ENCODE results near the gene RASGRF1. TPM values are rescaled to one million over a fixed set of nuclear protein-coding genes. Genes with fewer than 3 reads are reported as not detected.

RASGRF1 gene
- polyA plus RNA-seq, 1 donor (not counting 4 experiments of a cell fraction or from before 2014, with no cell fraction given): 0.08 TPM

GRCh38 chr15:79006071-79006470 is 84.5 kb downstream of the RASGRF1 start:
- Histone ChIP-seq H3K27ac (ENCODE audit: control insufficient read depth, insufficient read depth, low read length) (no peak overlapping the region), H3K79me2 (ENCODE audit: control insufficient read depth, insufficient read depth, low read length) (no peaks in the 10 kb centered on the region), H3K36me3 (ENCODE audit: control insufficient read depth in 2 of 2, extremely low read depth in 1 of 2, insufficient read depth in 2 of 2, low read length in 2 of 2) (no peaks in the 10 kb centered on the region), H2AFZ (ENCODE audit: control insufficient read depth, low read length) (no peak overlapping the region), H3K9ac (ENCODE audit: control insufficient read depth, extremely low read depth, insufficient read depth, low read length) (no peak overlapping the region), H3K4me1 (ENCODE audit: control insufficient read depth, extremely low read depth, insufficient read depth, low read length) (peaks cover 27% of the 10 kb centered on the region), H3K9me1 (ENCODE audit: control insufficient read depth, extremely low read depth, insufficient read depth, low read length) (no peaks in the 10 kb centered on the region), H4K20me1 (ENCODE audit: control insufficient read depth, extremely low read depth, insufficient read depth, low read length) (no peaks in the 10 kb centered on the region), H3K4me2 (ENCODE audit: control insufficient read depth, extremely low read depth, insufficient read depth, low read depth, low read length) (no peak overlapping the region), H3K4me3 (ENCODE audit: control insufficient read depth in 2 of 3, extremely low read depth in 1 of 3, insufficient read depth in 2 of 3, low read depth in 1 of 3, low read length in 3 of 3) (no peak overlapping the region), H3K9me3 (ENCODE audit: control insufficient read depth, low read depth, low read length) (no peaks in the 10 kb centered on the region), H3K27me3 (ENCODE audit: control insufficient read depth, extremely low read depth, insufficient read depth, low read length) (no peaks in the 10 kb centered on the region)
- dilution Hi-C loops (cut with MboI; ENCODE audit: extremely low pct_ligation_motif_present, low sequenced_read_pairs): no loop called here
- FAIRE-seq: no peak
- no peak for TF ChIP-seq EZH2 (IDR thresholded peaks at IDR 0.05; ENCODE audit: low read length)
- TF ChIP-seq CTCF (optimal IDR thresholded peaks at IDR 0.05 in 1 of 3, IDR thresholded peaks at IDR 0.05 in 1 of 3, conservative IDR thresholded peaks at IDR 0.05 in 1 of 3; ENCODE audit: extremely low read depth in 1 of 3, insufficient read depth in 2 of 3, low read length in 3 of 3): no peak
- no peak for DNase-seq (ENCODE audit: low read depth, low spot score)

- Histone ChIP-seq H3K36me3 (ENCODE audit: control insufficient read depth in 2 of 2, extremely low read depth in 1 of 2, insufficient read depth in 2 of 2, low read length in 2 of 2) (no peaks in the 10 kb centered on the region), H3K27me3 (ENCODE audit: control insufficient read depth, extremely low read depth, insufficient read depth, low read length) (no peaks in the 10 kb centered on the region), H3K9me1 (ENCODE audit: control insufficient read depth, extremely low read depth, insufficient read depth, low read length) (no peaks in the 10 kb centered on the region), H3K4me1 (ENCODE audit: control insufficient read depth, extremely low read depth, insufficient read depth, low read length) (peaks cover 27% of the 10 kb centered on the region), H3K79me2 (ENCODE audit: control insufficient read depth, insufficient read depth, low read length) (no peaks in the 10 kb centered on the region), H3K9ac (ENCODE audit: control insufficient read depth, extremely low read depth, insufficient read depth, low read length) (no peak overlapping the region), H3K9me3 (ENCODE audit: control insufficient read depth, low read depth, low read length) (no peaks in the 10 kb centered on the region), H3K4me3 (ENCODE audit: control insufficient read depth in 2 of 3, extremely low read depth in 1 of 3, insufficient read depth in 2 of 3, low read depth in 1 of 3, low read length in 3 of 3) (no peak overlapping the region), H2AFZ (ENCODE audit: control insufficient read depth, low read length) (no peak overlapping the region), H3K27ac (ENCODE audit: control insufficient read depth, insufficient read depth, low read length) (peak overlapping the region; percentile 11), H4K20me1 (ENCODE audit: control insufficient read depth, extremely low read depth, insufficient read depth, low read length) (no peaks in the 10 kb centered on the region), H3K4me2 (ENCODE audit: control insufficient read depth, extremely low read depth, insufficient read depth, low read depth, low read length) (peak overlapping the region; percentile 59)
- DNase-seq (ENCODE audit: low read depth, low spot score) (no peak), FAIRE-seq (peak; percentile 83)
- dilution Hi-C loops (cut with MboI; ENCODE audit: extremely low pct_ligation_motif_present, low sequenced_read_pairs): no loop called here
- no peak for TF ChIP-seq EZH2 (IDR thresholded peaks at IDR 0.05; ENCODE audit: low read length)
- TF ChIP-seq CTCF (optimal IDR thresholded peaks at IDR 0.05 in 1 of 3, IDR thresholded peaks at IDR 0.05 in 1 of 3, conservative IDR thresholded peaks at IDR 0.05 in 1 of 3; ENCODE audit: extremely low read depth in 1 of 3, insufficient read depth in 2 of 3, low read length in 3 of 3): no peak
Measured at GRCh38 chr15:79004336-79004735, 86.2 kb downstream of the RASGRF1 start.
